Measurements from ENCODE around the gene PRKRA. TPM values are rescaled to one million over a fixed set of nuclear protein-coding genes. Genes with fewer than 3 reads are reported as not detected.
"Not testable (repeated sequence)": the region's sequence is repeated elsewhere in the genome, so short reads cannot be mapped to it uniquely, and the experiment has no call there.

PRKRA gene
- total RNA-seq, 1 donor from 2014 or later: 16.4 TPM

GRCh38 chr2:178415979-178416378 lies 35.0 kb downstream of the PRKRA start:
- no peak for DNase-seq (ENCODE audit: low spot score)
- no peak for ATAC-seq

DNA sequence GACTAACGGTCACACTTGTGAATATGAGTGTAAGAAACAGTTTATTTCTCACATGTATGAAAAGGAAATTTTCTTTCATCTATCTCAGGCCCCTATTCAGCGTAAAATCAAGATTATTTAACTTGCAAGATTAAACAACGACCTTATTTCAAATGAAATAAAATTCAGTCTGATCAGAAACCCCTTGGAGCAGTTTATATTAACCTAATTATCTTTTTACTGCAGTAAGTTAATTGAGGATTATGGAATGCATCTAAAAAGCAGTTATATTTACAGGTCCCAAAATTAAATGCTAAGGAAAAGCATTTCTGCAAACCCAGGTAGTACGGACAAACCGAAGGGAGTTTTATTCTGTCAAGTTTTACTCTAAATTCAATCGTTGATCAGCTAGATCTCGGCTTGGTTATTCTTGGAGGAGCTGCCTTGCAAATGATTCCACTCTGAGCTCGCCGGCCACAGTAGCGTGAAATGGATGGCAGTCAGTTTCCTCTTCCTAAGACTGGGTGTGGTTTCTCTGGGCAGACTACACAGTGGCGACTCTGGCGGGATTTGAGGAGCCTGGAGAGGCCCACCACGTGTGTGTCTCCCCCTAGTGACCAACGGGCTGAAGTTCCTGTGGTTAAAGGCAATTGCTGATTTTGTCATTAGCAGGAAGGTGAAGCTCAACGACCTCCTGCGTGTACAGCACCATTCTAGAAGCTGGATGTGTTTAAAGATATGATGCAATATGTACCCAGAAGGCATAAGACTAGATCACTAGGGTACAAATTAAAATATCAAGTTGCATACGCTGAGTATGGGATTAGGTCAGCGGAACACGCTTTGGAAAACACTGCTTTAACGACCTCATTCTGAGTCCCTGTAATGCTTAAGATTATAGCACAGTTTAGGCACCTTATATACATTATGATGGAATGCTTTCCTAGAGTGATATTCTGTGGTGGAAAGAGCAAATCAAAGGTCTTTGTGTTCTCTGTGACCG lies 36.4 kb downstream of the PRKRA start:
- DNase-seq (ENCODE audit: low spot score) (peak; percentile 87), ATAC-seq (peak; percentile 98)

GRCh38 chr2:178413472-178414265 lies 37.3 kb downstream of the PRKRA start:
- DNase-seq (ENCODE audit: low spot score): peak; percentile 64
- peak; percentile 71 for ATAC-seq

DNA sequence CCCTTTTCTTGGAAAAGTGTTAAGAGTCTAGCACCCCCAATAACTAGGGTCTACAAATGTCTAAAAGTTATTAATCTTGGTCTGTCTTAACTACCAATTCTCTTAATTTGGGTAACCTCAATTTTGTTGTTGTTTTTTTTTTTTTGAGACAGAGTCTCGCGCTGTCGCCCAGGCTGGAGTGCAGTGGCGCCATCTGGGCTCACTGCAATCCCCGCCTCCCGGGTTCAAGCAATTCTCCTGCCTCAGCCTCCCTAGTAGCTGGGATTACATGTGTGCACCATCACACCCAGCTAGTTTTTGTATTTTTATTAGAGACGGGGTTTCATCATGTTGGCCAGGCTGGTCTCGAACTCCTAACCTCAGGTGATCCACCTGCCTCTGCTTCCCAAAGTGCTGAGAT lies 38.5 kb downstream of the PRKRA start:
- not testable (repeated sequence) for DNase-seq (ENCODE audit: low spot score); ATAC-seq

GRCh38 chr2:178412047-178412446 lies 38.9 kb downstream of the PRKRA start:
- DNase-seq (ENCODE audit: low spot score): no peak
- ATAC-seq: no peak

- ATAC-seq (no peak), DNase-seq (ENCODE audit: low spot score) (no peak)
Observed at GRCh38 chr2:178409261-178409660, 41.7 kb downstream of the PRKRA start.

- DNase-seq (ENCODE audit: low spot score): no peak
- no peak for ATAC-seq
Observed at GRCh38 chr2:178404368-178404767, 46.6 kb downstream of the PRKRA start.

DNA sequence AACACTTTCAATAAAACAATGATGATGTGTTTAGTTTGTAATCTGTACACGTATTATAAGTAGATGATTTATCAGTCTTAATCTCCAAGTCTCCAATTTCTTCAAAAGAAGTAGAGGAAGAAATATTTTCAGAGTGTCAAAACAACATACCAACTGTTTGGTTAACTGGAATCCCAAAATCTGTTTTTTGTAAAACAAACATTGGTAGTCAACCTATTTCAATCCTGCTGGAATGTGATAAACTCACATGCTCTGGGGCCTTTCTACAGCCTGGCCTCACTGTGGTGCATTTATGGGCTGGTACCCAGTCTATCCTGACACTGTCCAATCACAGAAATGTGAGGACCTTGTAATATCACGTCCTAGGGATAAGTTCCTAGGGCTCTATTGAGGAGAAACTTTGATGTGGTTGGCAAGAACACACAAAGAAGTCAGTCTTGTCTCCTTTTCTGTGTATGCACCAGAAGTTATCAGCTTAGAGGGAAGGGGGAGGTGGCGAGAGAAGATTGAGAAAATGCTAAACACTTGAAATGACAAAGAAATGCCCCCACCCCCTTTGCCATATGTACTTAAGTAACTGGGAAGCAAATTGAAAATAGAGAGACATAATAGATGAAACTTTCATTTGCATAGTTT lies 47.2 kb downstream of the PRKRA start:
- no peak for ATAC-seq
- no peak for DNase-seq (ENCODE audit: low spot score)

DNA sequence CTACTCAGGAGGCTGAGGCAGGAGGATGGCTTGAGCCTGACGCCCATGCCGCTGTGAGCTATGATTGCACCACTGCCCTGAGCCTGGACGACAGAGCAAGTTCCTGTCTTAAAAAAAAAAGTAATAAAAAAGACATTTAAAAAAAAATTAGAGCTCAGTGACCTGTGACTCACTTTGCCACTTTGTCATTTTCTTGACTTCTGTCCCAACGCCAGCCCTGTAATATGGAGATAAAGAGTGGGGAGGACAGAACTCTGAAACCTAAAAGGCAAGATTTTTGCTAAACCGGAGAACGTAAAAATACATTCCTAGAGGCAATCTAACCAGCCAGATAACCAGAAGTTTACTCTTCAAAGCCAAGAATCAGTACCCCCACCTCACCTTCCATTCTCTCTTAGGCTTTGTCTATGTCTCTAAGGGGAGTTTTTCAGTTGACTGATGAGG lies 49.0 kb downstream of the PRKRA start:
- DNase-seq (ENCODE audit: low spot score) (no peak), ATAC-seq (no peak)

DNA sequence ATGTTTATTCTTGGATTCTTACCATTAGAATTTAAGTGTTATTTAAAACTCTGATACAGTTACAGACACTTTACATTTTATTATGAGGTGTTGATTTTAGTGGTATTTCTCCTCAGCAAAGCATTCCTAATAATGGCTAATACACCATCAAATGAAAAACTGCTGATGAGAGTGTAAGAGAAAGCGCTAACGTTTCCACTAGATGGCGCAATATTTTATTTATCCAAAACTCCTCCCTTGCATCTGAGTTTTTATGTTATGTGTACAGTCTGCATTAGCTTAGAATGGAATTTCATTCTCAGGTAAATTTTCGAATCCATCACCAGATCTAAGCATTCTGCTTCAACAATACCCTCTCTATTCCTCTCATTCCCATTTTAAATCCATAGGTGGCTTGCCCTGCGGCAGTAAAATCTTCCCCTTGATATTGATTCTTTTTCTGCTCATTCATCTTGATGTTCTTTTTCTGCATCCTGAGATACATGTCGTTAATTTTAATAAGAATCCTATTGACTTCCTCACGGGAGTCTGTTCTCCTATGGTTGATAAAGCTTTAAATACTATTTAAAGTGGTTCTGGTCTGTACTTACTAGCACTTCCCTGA lies 53.9 kb downstream of the PRKRA start:
- ATAC-seq (peak; percentile 85), DNase-seq (ENCODE audit: low spot score) (no peak)

DNA sequence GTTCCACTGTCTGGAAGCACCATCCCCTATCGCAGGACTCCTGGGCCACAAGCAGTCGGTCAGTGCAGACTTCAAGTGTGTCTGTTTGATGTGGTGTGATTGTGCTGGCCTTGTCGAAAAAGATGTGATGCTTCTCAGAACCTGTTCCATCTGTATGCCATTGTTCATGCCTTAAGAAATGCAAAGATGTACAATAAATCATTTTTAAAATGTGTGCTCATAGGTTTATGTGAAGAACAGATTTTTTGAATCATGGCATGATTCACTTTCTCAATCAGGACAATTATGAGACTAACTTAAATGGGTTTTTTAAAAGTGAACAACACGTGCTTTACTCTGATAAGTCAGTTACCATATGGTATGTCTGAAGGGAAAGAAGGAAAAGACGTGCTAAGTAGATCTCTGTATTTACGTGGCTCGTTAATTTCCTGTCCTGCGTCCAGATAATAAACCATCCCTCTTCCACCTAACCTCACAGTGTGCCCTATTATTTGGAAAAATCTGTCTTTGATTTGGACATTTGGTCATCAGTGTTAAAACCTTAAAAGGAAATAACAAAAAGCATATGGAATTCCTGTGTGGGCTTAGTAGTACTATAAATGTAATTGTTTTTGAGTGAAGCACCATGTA lies 54.9 kb downstream of the PRKRA start:
- ATAC-seq (no peak), DNase-seq (ENCODE audit: low spot score) (no peak)

DNA sequence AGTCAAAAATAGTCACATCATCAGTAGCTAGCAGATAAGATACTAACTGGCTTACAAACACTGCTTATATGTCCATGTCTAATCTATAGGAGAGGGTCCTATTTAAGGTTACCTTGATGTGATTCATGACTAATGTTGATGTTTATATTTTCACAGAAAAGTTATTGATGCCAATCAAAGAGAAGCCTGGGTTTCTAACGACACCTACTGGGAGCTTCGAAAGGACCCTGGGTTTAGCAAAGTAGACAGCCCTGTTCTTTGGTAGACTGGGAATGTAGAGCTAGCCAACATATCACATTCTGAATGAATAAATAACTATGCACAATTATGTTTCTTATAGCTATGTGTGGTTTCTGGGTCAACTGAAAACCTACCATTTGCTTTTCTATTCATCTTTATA lies 55.7 kb downstream of the PRKRA start:
- DNase-seq (ENCODE audit: low spot score) (no peak), ATAC-seq (no peak)

DNA sequence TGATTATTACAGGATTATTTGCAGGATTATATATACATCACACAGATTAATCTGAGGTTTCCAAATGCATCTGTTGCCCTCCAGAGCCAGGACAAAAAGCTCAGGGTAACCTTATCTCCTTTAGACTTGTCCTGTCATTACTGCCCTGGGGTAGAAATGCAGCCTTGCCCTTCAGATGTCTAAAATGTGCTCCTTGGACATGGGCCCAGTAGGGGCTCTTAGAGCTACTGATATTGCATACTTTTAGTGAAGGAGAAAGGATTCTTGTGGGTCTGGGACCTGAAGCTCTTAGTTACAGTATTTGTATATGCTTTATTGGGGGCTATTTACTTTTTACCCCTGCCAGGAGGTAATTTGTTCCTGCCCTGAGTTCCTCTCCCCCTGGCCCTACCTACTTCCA lies 56.1 kb downstream of the PRKRA start:
- no peak for DNase-seq (ENCODE audit: low spot score)
- ATAC-seq: no peak

DNA sequence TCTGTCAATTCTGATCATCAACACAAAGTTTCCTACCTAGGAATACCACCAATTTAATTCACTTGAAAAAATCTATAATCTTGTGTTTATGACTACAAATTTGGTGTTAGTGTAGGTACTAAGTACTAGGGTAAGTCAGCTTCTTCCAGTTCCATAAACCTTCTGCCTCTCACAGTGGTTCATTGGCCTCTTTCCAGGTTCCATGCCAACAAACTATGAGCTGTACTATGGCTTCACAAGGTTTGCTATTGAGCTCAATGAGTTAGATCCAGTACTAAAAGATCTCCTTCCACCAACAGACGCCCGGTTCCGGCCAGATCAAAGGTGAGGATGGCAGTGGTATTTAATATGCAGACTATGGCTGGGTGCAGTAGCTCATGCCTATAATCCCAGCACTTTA lies 58.8 kb downstream of the PRKRA start:
- ATAC-seq (peak; percentile 40), DNase-seq (ENCODE audit: low spot score) (no peak)

DNA sequence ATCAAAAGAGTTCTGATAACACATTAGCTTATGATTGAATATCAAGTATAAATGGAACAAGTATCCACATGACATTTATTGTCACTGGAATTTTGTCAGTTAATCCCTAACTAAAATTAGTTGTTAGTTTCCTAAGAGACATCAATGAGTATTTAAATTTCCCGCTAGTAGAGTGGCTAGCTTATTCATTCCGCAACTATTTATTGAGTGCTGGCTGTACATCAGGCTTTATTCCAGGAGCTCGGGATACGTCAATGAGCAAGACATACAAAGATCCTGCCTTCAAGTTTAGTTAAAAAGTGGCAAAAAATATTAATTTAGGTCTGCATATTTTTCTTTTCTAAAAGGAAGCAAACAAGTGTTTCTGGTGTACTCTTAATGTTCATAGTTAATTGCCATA lies 59.3 kb downstream of the PRKRA start:
- DNase-seq (ENCODE audit: low spot score) (no peak), ATAC-seq (no peak)

DNA sequence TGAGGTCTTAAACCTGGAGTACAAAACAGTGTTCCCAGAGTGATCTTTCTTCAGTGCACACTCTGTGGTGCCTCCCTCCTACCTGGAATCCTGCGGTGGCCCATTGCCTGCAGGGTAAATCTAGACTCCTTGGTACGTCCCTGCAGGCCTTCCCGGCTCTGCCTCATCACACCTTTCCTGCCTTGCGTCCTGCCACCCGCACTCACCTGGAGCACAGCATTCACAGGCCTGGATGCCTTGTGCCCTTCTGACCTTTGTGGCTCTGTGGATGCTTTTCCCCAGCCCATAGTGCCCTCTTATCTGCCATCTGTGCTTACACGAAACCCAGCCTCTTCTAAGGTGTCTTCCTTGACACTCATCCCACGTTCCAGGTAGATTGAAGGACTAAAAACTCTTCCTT lies 62.7 kb downstream of the PRKRA start:
- ATAC-seq (no peak), DNase-seq (ENCODE audit: low spot score) (no peak)

DNA sequence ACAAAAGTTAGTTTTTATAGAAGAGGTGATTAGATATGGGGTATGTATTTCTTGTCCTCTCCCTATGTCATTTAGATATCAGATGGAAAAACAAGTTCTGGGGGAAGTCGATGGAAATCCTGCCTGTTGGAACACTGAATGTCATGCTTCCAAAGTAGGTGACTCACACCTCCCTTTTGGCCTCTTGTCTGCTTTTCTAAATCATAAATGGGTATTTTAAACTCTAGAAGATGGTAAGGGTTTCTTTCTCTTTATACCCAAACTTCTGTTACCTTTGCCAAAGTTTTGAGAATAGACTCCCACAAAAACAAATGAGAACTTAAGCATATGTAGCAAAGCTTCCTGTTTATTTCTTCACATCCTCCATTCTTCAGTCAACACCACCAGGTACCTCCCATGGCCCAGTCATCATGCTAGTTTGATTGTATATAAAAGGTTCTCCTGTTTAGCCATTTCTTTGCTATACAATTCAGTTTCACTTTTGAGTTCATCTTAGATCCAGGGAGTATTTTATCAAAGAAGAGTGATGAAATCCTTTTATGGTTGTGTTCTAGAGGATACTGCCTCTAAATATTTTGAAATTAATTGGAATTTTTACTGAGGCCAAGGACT lies 63.9 kb downstream of the PRKRA start:
- DNase-seq (ENCODE audit: low spot score) (no peak), ATAC-seq (no peak)

- DNase-seq (ENCODE audit: low spot score) (no peak), ATAC-seq (no peak)
Observed at GRCh38 chr2:178385595-178386148, 65.3 kb downstream of the PRKRA start.

- DNase-seq (ENCODE audit: low spot score): no peak
- no peak for ATAC-seq
Observed at GRCh38 chr2:178383718-178384117, 67.3 kb downstream of the PRKRA start.

All from left lobe of liver (tissue), 2 donors.